ENCODE measurements around the gene ANKRD23. TPM values are rescaled to one million over a fixed set of nuclear protein-coding genes. Genes with fewer than 3 reads are reported as not detected.

Gene ANKRD23
- total and polyA plus RNA-seq, 8 donors = 3.0 to 10.5 (median 5.7) TPM

DNA sequence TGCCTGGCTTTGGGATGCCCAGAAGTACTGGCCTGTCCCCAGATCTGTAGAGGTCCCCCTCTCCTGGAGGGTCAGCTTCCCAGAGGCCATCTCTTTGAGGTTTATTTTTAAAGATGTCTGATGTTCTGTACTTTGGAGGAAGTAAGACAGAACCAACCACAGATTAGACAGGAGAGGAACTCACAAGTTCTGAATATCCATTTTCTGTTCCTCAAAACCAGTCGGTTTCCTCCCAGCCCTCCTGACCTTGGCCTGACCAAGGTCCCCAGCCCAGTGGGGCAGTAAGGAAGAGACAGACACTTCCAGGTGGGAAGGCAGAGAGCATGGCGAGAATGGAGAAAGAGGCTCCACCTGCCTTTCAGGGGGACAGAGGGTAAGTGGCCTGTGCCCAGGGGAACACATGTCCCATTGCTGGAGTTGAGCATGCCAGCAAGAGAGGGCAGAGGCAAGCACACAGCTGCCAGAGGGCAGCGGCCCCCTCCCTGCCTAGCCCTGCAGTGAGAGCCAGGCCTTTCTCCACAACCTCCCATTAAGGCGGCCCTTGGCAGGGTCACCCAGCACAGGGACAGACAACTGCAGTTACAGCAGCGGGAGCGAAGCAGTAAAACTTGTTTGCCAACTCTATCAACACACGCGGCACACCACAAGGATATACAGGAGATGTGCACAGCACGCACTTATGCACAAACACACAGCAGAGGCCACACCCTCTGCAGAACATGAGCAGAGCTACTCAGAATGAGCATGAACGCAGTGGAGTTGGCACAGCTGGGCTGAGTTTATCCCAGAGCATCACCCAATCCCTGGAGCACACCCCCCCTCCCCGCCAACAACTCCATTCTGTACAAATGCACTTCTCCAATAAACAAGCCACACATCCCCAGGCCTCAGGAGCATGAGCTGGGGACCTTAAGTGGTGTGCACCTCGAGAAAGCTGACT is 44.5 kb upstream of the ANKRD23 start:
- Histone ChIP-seq H3K27ac (peak overlapping the region in 1 of 2 donors; percentile 33), H3K36me3 (no peaks in the 10 kb centered on the region), H3K9me3 (no peaks in the 10 kb centered on the region), H3K27me3 (no peaks in the 10 kb centered on the region), H3K4me1 (peaks cover 31 to 50% of the 10 kb centered on the region in 2 donors), H3K4me3 (no peak overlapping the region)
- intact Hi-C loops (cut with DNase I) = no loop called here
- ATAC-seq (peak; percentile 68), DNase-seq (peak in 2 of 4 donors; percentile 72)
- TF ChIP-seq, protein P1, sequence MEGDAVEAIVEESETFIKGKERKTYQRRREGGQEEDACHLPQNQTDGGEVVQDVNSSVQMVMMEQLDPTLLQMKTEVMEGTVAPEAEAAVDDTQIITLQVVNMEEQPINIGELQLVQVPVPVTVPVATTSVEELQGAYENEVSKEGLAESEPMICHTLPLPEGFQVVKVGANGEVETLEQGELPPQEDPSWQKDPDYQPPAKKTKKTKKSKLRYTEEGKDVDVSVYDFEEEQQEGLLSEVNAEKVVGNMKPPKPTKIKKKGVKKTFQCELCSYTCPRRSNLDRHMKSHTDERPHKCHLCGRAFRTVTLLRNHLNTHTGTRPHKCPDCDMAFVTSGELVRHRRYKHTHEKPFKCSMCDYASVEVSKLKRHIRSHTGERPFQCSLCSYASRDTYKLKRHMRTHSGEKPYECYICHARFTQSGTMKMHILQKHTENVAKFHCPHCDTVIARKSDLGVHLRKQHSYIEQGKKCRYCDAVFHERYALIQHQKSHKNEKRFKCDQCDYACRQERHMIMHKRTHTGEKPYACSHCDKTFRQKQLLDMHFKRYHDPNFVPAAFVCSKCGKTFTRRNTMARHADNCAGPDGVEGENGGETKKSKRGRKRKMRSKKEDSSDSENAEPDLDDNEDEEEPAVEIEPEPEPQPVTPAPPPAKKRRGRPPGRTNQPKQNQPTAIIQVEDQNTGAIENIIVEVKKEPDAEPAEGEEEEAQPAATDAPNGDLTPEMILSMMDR (IDR thresholded peaks at IDR 0.05) = no peak

DNA sequence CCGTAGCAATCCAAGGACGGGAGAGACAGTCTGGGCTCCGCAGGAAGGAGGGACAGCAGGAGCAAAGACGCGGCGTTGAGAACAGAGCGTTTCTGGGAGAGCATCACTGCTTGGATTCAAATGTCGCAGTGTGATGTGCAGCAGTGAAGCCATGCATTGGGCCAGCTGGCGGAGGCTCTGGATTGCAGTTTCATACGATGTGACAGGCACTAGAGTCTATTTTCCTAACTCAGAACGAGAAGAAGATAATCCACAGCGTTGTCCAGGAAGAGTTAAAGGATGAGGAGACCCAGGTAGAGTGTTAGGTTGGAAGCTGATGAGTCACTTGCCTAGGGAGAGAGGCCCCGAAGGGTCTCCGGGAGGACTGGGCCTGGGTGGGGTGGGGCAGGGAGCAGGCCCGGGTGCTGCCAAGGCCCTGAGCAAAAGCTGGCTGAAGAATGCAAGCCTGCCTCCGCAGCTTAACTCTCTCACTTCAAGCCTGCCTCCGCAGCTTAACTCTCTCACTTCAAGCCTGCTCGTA is 43.7 kb upstream of the ANKRD23 start:
- Histone ChIP-seq H3K9me3 (no peaks in the 10 kb centered on the region), H3K27me3 (no peaks in the 10 kb centered on the region), H3K27ac (peak overlapping the region in 1 of 2 donors; percentile 33), H3K4me1 (peaks cover 31 to 50% of the 10 kb centered on the region in 2 donors), H3K4me3 (no peak overlapping the region), H3K36me3 (no peaks in the 10 kb centered on the region)
- DNase-seq (no peak), ATAC-seq (peak; percentile 25)
- intact Hi-C loops (cut with DNase I) = no loop called here
- TF ChIP-seq, protein P1 (IDR thresholded peaks at IDR 0.05) = no peak

DNA sequence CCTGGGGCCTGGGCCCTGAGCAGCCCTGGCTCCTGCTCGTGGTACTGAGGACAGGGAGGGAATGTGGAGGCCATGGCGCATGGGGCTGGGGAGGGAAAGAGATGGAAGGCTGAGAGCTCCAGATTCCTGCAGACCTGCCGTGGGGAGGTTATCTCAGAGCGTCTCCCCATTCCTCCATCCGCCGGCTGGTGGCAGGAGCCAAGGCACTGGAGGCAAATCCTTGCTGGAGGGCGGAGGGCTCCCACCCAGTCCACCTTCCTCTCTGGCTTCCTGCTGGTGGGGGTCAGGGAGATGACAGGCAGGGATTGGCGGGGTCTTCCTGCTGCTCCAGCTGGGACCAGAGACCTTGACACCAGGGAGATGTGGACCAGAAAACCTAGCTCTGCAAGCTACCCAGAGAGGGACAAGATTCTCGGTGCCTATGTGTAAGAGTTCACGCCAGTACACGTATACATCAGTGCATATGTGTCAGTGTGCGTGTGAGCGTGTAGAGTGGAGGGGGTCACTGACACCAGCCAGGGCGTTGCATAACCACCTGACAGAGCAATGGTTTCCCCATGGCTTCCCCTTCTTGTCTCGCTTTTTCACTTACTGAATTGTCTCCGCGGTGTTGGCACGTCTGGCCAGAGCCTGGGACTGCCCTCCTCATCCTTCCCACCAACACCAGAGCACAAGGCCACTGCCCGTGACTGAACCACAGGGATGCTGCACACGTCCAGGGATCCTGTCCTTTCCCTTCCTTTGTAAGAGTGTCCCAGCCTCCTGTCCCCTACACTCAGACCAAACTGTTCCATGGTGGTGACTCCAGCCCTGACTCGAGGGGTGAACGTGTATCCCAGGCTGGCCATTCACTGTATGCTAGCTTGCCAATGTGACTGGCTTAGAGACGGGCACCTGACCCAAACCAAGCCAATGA is 41.9 kb upstream of the ANKRD23 start:
- no peak overlapping the region for H3K4me3 ChIP-seq
- no peaks in the 10 kb centered on the region for H3K9me3 ChIP-seq
- TF ChIP-seq, protein P1 (IDR thresholded peaks at IDR 0.05) = no peak
- H3K27ac ChIP-seq = no peak overlapping the region
- peaks cover 14 to 40% of the 10 kb centered on the region in 2 donors for H3K4me1 ChIP-seq
- no peaks in the 10 kb centered on the region for H3K36me3 ChIP-seq
- intact Hi-C loops (cut with DNase I) = no loop called here
- no peak for DNase-seq
- no peaks in the 10 kb centered on the region for H3K27me3 ChIP-seq
- ATAC-seq = no peak

DNA sequence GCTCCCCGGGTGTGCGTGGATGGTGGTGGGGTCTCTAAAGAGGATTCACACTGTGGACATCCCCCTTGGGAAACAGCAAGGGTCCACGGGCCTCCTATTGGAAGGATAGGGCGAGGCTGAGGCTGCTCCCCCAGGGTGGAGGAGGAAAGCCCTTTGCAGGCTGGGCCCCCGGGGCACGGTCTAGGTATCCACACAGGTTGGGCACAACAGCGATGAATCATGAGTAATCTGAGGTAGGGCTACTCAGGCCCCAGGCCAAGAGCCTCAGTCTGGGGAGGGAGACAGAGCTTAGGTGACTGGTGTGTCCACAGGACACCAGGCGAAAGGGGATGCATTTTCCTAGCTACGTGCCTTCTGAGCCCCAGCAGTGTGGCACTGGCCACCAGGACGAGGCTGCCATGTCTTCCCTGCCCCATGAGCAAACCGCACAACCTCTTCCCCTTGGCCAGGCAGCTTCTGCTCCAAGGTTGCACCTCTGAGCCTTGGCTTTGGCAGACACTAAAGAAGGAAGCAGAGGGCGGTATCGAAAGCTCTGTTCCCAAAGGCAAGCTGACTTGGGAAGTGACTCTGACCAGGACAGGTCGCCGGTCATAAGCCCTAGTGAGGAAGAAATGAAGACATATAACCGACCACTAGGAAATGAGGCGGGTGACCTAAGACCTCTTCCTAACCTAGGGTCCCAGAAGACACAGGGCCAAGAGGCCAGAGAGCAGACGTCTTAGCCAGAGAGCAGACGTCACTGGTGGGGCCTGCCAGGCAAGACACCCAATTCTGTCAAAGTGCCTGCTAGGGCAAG is 40.7 kb upstream of the ANKRD23 start:
- TF ChIP-seq, protein P1 (IDR thresholded peaks at IDR 0.05) = no peak
- no peak for DNase-seq
- H3K36me3 ChIP-seq = no peaks in the 10 kb centered on the region
- no peak overlapping the region for H3K4me3 ChIP-seq
- H3K9me3 ChIP-seq = no peaks in the 10 kb centered on the region
- H3K27me3 ChIP-seq = no peaks in the 10 kb centered on the region
- H3K4me1 ChIP-seq = peaks cover 14 to 34% of the 10 kb centered on the region in 2 donors
- ATAC-seq = no peak
- intact Hi-C loops (cut with DNase I) = no loop called here
- H3K27ac ChIP-seq = no peak overlapping the region
